Effector memory CD4-positive, alpha-beta T cell (primary cell): Measurements from ENCODE around the gene PINK1.
"Not testable (repeated sequence)": the region's sequence is repeated elsewhere in the genome, so short reads cannot be mapped to it uniquely, and the experiment has no call there.

Source experiments
- DNase-seq, 3 donors: peaks; one replicate each; pipeline ENCODE4 v3.0.0-alpha.2; 2020
- H3K27ac ChIP-seq: 2 replicates; pipeline ENCODE4 v1.7.0; 2013; ENCODE audit warnings: mild to moderate bottlenecking, low read length, moderate library complexity; ENCODE audit not compliant: insufficient read depth, poor library complexity, severe bottlenecking
- H3K27me3 ChIP-seq: replicated peaks from 2 replicates; pipeline ENCODE4 v1.7.0; 2013; ENCODE audit warnings: mild to moderate bottlenecking, low read length; ENCODE audit not compliant: insufficient read depth, control insufficient read depth, poor library complexity, severe bottlenecking
- H3K36me3 ChIP-seq: 2 replicates; pipeline ENCODE4 v1.7.0; 2013; ENCODE audit warnings: mild to moderate bottlenecking, low read length, moderate library complexity; ENCODE audit not compliant: control insufficient read depth, insufficient read depth
- H3K4me1 ChIP-seq: 2 replicates; pipeline ENCODE4 v1.7.0; 2013; ENCODE audit warnings: low read length, mild to moderate bottlenecking; ENCODE audit not compliant: control insufficient read depth, insufficient read depth, poor library complexity, severe bottlenecking
- H3K4me3 ChIP-seq: 2 replicates; pipeline ENCODE4 v1.7.0; 2013; ENCODE audit warnings: low read length, low read depth, mild to moderate bottlenecking; ENCODE audit not compliant: insufficient read depth, poor library complexity, severe bottlenecking
- H3K9me3 ChIP-seq: 2 replicates; pipeline ENCODE4 v1.7.0; 2013; ENCODE audit warnings: mild to moderate bottlenecking, low read length, moderate library complexity; ENCODE audit not compliant: control insufficient read depth

PINK1 gene

DNA sequence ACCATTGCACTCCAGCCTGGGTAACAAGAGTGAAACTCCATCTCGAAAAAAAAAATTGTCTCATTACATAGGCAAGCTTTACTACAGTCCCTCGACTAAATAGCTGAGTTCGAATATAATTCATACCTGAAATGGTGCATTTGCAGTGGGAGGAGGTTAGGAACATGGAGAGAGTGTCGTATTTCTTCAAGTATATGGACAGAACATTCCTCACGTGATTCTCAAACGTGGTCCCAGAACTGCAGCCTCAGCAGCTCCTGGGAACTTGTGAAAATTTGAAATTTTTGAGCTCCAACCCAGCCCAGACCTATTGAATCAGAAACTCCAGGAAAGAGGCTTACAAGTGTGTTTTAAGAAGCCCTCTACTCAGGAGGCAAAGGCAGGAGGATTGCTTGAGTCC is 37.2 kb upstream of the PINK1 start:
- no peaks in the 10 kb centered on the region for H3K36me3 ChIP-seq
- H3K27ac ChIP-seq: no peak overlapping the region
- no peaks in the 10 kb centered on the region for H3K9me3 ChIP-seq
- H3K4me3 ChIP-seq: no peak overlapping the region
- no peaks in the 10 kb centered on the region for H3K4me1 ChIP-seq
- no peak for DNase-seq
- no peaks in the 10 kb centered on the region for H3K27me3 ChIP-seq

DNA sequence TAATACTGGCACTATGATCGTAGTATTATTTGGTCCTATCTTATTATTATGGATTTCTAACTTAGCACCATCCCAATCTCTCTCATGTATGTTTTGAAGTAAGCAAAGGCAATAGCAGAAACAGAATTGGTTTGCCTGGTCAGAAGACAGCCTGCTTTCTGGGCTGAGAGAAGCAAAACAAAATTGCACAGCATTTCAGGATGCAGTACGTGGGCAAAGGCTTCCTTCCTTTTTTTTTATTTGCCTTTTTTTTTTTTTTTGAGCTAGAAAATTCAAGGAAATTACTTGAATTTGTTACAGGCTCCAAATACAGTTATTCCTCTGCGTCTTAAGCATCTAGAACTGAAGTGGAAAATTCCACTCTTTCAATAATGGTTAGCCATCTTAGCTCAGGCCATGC is 35.6 kb upstream of the PINK1 start:
- H3K36me3 ChIP-seq: no peaks in the 10 kb centered on the region
- H3K9me3 ChIP-seq: no peaks in the 10 kb centered on the region
- H3K27ac ChIP-seq: no peak overlapping the region
- DNase-seq: no peak
- H3K27me3 ChIP-seq: no peaks in the 10 kb centered on the region
- H3K4me1 ChIP-seq: no peaks in the 10 kb centered on the region
- H3K4me3 ChIP-seq: no peak overlapping the region

DNA sequence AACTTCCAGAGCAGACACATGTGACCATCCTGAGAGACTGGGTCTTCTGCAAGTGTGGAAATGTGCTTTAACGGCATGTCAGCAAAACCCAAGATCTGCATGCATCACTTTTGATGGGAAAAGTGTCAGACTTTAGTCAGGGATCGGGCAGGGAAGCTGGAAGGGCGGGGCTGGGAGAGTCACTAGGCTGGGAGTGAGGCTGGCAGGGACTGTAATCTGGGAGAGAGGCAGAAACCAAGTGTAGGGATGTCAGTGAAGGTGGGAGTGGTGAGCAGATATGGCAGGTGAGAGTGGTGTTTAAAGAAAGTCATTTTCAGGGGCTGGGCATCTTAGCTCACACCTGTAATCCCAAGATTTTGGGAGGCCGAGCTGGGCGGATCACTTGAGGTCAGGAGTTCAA is 33.1 kb upstream of the PINK1 start:
- no peak overlapping the region for H3K27ac ChIP-seq
- H3K36me3 ChIP-seq: no peaks in the 10 kb centered on the region
- H3K9me3 ChIP-seq: no peaks in the 10 kb centered on the region
- no peak for DNase-seq
- no peaks in the 10 kb centered on the region for H3K27me3 ChIP-seq
- no peak overlapping the region for H3K4me3 ChIP-seq
- no peaks in the 10 kb centered on the region for H3K4me1 ChIP-seq

DNA sequence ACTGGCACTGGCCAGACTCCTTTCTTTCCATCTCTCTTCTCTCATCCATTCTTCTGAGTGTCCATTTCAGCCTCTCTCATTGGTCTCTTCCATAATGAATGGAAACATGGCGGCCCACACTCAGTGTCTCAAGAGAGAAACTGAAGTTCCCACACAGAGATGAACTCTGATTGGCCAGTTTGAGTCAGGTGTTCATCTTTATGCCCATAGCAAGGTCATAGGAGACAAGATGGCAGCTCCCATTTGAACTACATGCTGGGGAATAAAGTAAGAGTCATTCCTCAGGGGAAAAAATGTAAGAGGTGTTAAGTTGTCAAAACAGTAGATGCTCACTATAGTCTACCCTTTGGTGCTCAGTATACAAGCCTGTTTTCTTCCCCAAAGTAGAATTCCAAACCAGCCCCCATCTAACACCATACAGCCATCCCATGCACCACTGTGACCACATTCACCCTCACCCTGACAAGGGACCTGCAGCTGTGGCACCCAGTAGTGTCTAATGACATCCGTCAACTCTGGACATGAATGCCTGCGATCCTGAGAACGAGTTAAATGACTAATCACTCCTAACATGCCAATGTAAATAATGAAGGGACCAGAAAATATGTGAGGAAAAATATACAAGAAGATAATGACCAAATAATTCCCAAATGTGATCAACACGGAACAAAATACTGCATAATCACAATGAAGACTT is 32.0 kb upstream of the PINK1 start:
- no peaks in the 10 kb centered on the region for H3K4me1 ChIP-seq
- H3K4me3 ChIP-seq: no peak overlapping the region
- H3K9me3 ChIP-seq: no peaks in the 10 kb centered on the region
- no peaks in the 10 kb centered on the region for H3K27me3 ChIP-seq
- no peak overlapping the region for H3K27ac ChIP-seq
- no peaks in the 10 kb centered on the region for H3K36me3 ChIP-seq
- DNase-seq: no peak

DNA sequence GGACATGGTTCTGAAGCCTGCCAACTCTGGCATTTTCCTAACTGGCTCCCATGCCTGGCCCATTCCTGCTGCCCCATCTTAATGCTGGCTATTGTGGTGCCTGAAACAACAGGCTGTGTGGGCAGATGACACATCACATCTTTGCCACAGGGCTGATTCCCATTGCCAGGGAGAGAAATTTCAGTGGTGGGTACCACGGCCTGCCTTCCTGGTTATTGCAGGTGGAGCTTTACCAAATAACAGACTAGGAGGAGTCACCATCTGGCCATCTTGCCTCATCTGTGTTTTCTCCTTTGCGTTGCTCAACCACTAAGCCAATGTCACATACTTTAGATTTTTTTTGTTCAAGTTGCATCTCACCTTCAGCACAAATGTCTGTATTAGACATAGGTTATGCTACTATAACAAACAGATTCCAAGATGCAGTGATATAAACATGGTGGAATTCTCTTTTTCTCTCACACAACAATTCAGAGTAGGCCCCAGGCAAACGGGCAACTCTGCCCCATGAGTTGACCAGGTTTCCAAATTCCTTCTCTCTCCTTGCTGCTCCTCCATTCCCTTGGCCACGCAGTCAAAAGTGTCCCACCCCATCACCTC is 30.3 kb upstream of the PINK1 start:
- Histone ChIP-seq H3K4me3 (no peak overlapping the region), H3K36me3 (no peaks in the 10 kb centered on the region), H3K27ac (no peak overlapping the region), H3K27me3 (no peaks in the 10 kb centered on the region), H3K9me3 (no peaks in the 10 kb centered on the region), H3K4me1 (no peaks in the 10 kb centered on the region)
- no peak for DNase-seq

DNA sequence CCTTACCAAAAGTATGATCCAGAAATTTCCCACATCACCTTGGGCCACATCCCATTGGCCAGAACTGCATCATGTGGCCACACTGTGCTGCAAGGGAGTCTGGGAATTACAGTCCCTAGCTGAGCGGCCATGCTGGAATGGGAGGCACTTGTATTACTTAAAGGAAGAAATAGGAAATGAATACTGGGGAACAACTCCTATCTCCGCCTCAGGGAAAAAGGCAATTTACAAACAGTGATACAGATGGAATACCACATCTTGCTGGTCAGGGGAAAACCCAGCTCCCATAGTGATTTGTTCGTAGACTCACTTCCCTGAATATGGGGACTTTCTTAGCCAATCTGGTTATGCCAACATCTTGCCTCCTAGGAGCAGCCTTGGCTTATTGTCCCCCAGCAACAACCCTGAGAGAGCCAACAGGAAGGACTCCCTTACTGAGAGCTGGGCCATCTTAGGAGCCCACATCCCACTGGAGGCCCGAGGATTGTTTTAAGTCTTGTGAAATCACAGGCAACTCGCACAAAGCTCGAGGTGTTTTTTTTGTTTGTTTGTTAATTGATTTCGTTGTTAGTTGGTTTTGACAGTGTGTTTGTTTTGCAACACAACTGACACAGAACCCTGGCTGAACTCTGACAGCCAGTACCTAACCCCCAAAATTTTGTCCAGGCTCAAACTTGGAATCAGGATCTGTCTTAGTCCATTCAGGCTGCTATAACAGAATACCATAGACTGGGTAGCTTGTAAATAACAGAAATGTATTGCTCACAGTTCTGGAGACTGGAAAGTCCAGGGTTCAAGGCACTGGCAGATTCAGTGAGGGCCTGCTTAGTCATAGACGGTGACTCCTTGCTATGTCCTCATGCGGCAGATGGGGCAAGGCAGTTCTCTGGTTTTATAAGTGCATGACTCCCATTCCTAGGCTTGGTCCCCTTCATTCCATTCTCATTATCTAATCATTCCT is 29.5 kb upstream of the PINK1 start:
- Histone ChIP-seq H3K36me3 (no peaks in the 10 kb centered on the region), H3K9me3 (no peaks in the 10 kb centered on the region), H3K4me3 (no peak overlapping the region), H3K4me1 (no peaks in the 10 kb centered on the region), H3K27ac (no peak overlapping the region), H3K27me3 (no peaks in the 10 kb centered on the region)
- no peak for DNase-seq

DNA sequence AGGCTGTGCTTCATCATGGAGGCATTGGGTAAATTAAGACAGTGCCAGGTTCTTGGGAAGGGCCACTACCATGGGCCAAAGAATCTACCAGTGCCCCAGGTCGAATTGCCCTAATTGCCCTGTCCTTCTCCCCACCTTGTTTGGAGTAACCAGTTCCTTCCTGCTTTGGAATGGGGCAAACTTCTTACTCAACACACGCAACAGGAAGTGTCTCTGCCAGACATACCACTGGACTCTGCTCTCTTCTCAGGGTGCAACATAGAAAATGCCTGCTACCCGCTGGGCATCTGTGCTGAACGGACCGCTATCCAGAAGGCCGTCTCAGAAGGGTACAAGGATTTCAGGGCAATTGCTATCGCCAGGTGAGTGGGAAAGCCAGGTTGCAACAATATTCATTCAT is 28.6 kb upstream of the PINK1 start:
- Histone ChIP-seq H3K9me3 (no peaks in the 10 kb centered on the region), H3K27me3 (no peaks in the 10 kb centered on the region), H3K4me3 (no peak overlapping the region), H3K4me1 (no peaks in the 10 kb centered on the region), H3K27ac (no peak overlapping the region), H3K36me3 (no peaks in the 10 kb centered on the region)
- DNase-seq: no peak

DNA sequence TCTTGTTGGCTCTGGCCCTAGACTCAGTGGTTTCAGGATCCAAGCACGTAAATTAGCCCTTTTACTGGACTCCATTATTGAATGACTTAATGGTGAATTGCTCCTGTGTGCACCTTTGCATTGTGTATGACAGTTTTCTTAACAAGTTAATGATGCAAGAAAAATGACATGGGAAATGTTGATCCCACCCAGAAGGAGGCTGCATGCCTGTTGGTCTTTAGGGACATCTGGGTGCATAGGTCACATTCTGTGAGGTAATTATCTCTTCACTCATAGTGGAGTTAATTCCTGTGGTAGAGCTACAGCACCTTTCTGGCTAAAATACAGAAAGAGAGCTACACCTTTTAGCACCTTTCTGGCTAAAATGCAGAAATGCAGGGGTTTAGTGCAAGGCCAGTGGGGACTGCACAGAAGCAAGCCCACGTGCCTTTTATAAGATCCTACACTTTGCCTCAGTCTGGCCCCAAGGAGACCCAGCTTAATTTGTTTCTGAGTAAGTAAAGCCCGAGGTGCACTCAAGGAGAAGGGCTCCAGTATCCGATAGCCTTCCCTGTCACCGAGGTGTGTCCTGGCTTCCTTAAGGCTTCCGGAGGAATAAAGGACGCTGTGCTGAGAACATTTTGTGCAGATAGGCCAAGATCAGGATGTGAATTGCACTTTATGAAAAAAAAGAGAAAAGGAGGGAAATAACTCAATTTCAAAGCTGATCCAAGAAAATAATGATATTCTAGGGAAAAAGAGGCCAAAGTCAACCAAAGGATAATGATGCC is 26.3 kb upstream of the PINK1 start:
- not testable (repeated sequence) for H3K27ac ChIP-seq, H3K4me1 ChIP-seq, H3K9me3 ChIP-seq, H3K27me3 ChIP-seq, DNase-seq, H3K36me3 ChIP-seq, H3K4me3 ChIP-seq

DNA sequence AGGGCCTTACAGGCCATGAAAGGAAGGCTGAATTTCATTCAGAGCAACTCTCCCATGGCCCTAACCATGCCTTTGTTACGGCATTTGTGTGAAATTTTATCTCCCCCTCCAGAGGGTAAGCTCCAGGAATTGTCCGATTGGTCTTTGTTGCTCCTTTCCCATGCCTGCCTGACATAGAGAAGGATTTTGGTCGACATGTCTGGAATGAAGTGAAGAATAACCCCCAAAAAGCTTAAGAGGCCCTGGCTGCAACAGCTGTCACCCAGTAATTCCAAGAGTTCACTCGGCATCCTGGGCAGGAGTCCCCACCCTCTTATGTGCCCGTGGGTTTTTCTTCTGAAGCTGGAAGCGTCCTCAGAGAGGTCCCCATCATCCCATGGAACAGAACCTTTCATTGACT is 23.7 kb upstream of the PINK1 start:
- Histone ChIP-seq H3K4me1 (no peaks in the 10 kb centered on the region), H3K36me3 (no peaks in the 10 kb centered on the region), H3K27me3 (no peaks in the 10 kb centered on the region), H3K9me3 (no peaks in the 10 kb centered on the region), H3K27ac (no peak overlapping the region), H3K4me3 (no peak overlapping the region)
- no peak for DNase-seq
